ENCODE results near the gene PUM2. TPM values are rescaled to one million over a fixed set of nuclear protein-coding genes. Genes with fewer than 3 reads are reported as not detected.
A peak's percentile ranks its signal among the peaks of the same experiment; 100 is the strongest.

Gene PUM2
- total and polyA plus RNA-seq, 4 experiments from 2014 or later, result 20.3 to 184 (median 90.7) TPM

- H3K9me3 ChIP-seq (ENCODE audit: control insufficient read depth in 1 of 2, low read length in 2 of 2), result no peaks in the 10 kb centered on the region
- peak overlapping the region; percentile 85 for H3K27ac ChIP-seq (ENCODE audit: low read depth, low read length)
- no peaks in the 10 kb centered on the region for H3K27me3 ChIP-seq (ENCODE audit: insufficient read depth, low read length)
- no peak for DNase-seq
- intact Hi-C loops (cut with micrococcal nuclease), result loop anchor here (5.0 kb wide), 3 partner anchors 35 to 1005 kb away; no protein-coding TSS in a partner anchor
- H3K4me3 ChIP-seq (ENCODE audit: low read length in 2 of 2), result no peak overlapping the region
- CTCF ChIA-PET (ENCODE audit: partially characterized antibody), result interaction anchor here (0.9 to 4.3 kb wide), 5 partner anchors 8 to 309 kb away, joined by 3 to 41 read pairs (median 3); no protein-coding TSS in a partner anchor
- POLR2A ChIA-PET (ENCODE audit: partially characterized antibody), result interaction anchor here (1.3 to 4.3 kb wide), 4 partner anchors 58 to 298 kb away, joined by 5 to 25 read pairs (median 14); partner anchors contain the start of genes HS1BP3 and RHOB
- H3K36me3 Mint-ChIP-seq, result peaks cover 3 to 7% of the 10 kb centered on the region in 2 donors
- H3K4me1 Mint-ChIP-seq, result peaks cover 16 to 23% (median 20%) of the 10 kb centered on the region in 4 donors
- peak overlapping the region in 1 of 7 donors; percentile 47 for H3K27ac Mint-ChIP-seq
- no peaks in the 10 kb centered on the region for H3K9me3 Mint-ChIP-seq
- H3K4me1 ChIP-seq (ENCODE audit: insufficient read depth, low read length), result peaks cover 47% of the 10 kb centered on the region
- H3K4me3 Mint-ChIP-seq, result no peak overlapping the region
- H3K36me3 ChIP-seq (ENCODE audit: insufficient read depth, low read length), result no peaks in the 10 kb centered on the region
- no peaks in the 10 kb centered on the region for H3K27me3 Mint-ChIP-seq
Measured at GRCh38 chr2:20352581-20353216, 2.1 kb upstream of the PUM2 start.

- no peaks in the 10 kb centered on the region for H3K9me3 ChIP-seq (ENCODE audit: control insufficient read depth in 1 of 2, low read length in 2 of 2)
- intact Hi-C loops (cut with micrococcal nuclease), result loop anchor here (5.0 kb wide), 3 partner anchors 35 to 1005 kb away; no protein-coding TSS in a partner anchor
- peaks cover 3 to 9% of the 10 kb centered on the region in 2 donors for H3K36me3 Mint-ChIP-seq
- peak overlapping the region; percentile 85 for H3K27ac ChIP-seq (ENCODE audit: low read depth, low read length)
- H3K9me3 Mint-ChIP-seq, result no peaks in the 10 kb centered on the region
- POLR2A ChIA-PET (ENCODE audit: partially characterized antibody), result interaction anchor here (1.1 to 4.3 kb wide), 6 partner anchors 20 to 299 kb away, joined by 4 to 25 read pairs (median 8); partner anchors contain the start of genes HS1BP3 and RHOB
- no peaks in the 10 kb centered on the region for H3K36me3 ChIP-seq (ENCODE audit: insufficient read depth, low read length)
- no peak overlapping the region for H3K4me3 Mint-ChIP-seq
- CTCF ChIA-PET (ENCODE audit: partially characterized antibody), result interaction anchor here (0.7 to 4.3 kb wide), 5 partner anchors 8 to 310 kb away, joined by 3 to 41 read pairs (median 3); no protein-coding TSS in a partner anchor
- peak overlapping the region in 1 of 2 donors; percentile 83 for H3K4me3 ChIP-seq (ENCODE audit: low read length in 2 of 2)
- no peaks in the 10 kb centered on the region for H3K27me3 Mint-ChIP-seq
- H3K27me3 ChIP-seq (ENCODE audit: insufficient read depth, low read length), result no peaks in the 10 kb centered on the region
- no peak for DNase-seq
- H3K4me1 Mint-ChIP-seq, result peaks cover 18 to 28% (median 25%) of the 10 kb centered on the region in 4 donors
- peaks cover 51% of the 10 kb centered on the region for H3K4me1 ChIP-seq (ENCODE audit: insufficient read depth, low read length)
- no peak overlapping the region for H3K27ac Mint-ChIP-seq
Measured at GRCh38 chr2:20352230-20352578, 1.6 kb upstream of the PUM2 start.

- Mint-ChIP-seq H3K4me3 (no peak overlapping the region), H3K36me3 (peaks cover 3 to 9% of the 10 kb centered on the region in 2 donors), H3K27me3 (no peaks in the 10 kb centered on the region), H3K9me3 (no peaks in the 10 kb centered on the region), H3K4me1 (peaks cover 20 to 33% (median 30%) of the 10 kb centered on the region in 4 donors), H3K27ac (no peak overlapping the region)
- Histone ChIP-seq H3K4me3 (ENCODE audit: low read length in 2 of 2) (peak overlapping the region; percentile 80 to 83), H3K4me1 (ENCODE audit: insufficient read depth, low read length) (peaks cover 57% of the 10 kb centered on the region), H3K27ac (ENCODE audit: low read depth, low read length) (peak overlapping the region; percentile 85), H3K27me3 (ENCODE audit: insufficient read depth, low read length) (no peaks in the 10 kb centered on the region), H3K9me3 (ENCODE audit: control insufficient read depth in 1 of 2, low read length in 2 of 2) (no peaks in the 10 kb centered on the region), H3K36me3 (ENCODE audit: insufficient read depth, low read length) (no peaks in the 10 kb centered on the region)
- intact Hi-C loops (cut with micrococcal nuclease), result loop anchor here (1.0 to 5.0 kb wide), 9 partner anchors 34 to 1004 kb away; partner anchors contain the start of genes HS1BP3, LAPTM4A, LDAH and RHOB
- peak in 1 of 5 donors; percentile 45 for DNase-seq
- ChIA-PET CTCF (ENCODE audit: partially characterized antibody) (interaction anchor here (0.7 to 4.3 kb wide), 6 partner anchors 9 to 300 kb away, joined by 3 to 41 read pairs (median 4); no protein-coding TSS in a partner anchor), POLR2A (ENCODE audit: partially characterized antibody) (interaction anchor here (0.9 to 4.3 kb wide), 11 partner anchors 9 to 1791 kb away, joined by 3 to 25 read pairs (median 4); partner anchors contain the start of genes HS1BP3, RDH14 and RHOB)
Measured at GRCh38 chr2:20351555-20352229, 1.0 kb upstream of the PUM2 start.

- peak overlapping the region in 6 of 7 donors; percentile 64 to 93 (median 88) for H3K27ac Mint-ChIP-seq
- H3K36me3 Mint-ChIP-seq, result peaks cover 6 to 15% of the 10 kb centered on the region in 2 donors
- H3K27me3 Mint-ChIP-seq, result no peaks in the 10 kb centered on the region
- DNase-seq, result peak in 3 of 5 donors; percentile 58 to 76 (median 61)
- intact Hi-C loops (cut with micrococcal nuclease), result loop anchor here (1.0 to 5.0 kb wide), 8 partner anchors 24 to 1003 kb away; partner anchors contain the start of genes HS1BP3, LDAH and RHOB
- CTCF ChIA-PET (ENCODE audit: partially characterized antibody), result interaction anchor here (2.8 kb wide), 1 partner anchor 23 kb away, joined by 31 read pairs; no protein-coding TSS in a partner anchor
- H3K9me3 Mint-ChIP-seq, result no peaks in the 10 kb centered on the region
- H3K4me3 Mint-ChIP-seq, result peak overlapping the region in 7 of 8 donors; percentile 81 to 97 (median 94)
- Histone ChIP-seq H3K4me1 (ENCODE audit: insufficient read depth, low read length) (peaks cover 72% of the 10 kb centered on the region), H3K27ac (ENCODE audit: low read depth, low read length) (peak overlapping the region; percentile 85), H3K9me3 (ENCODE audit: control insufficient read depth in 1 of 2, low read length in 2 of 2) (no peaks in the 10 kb centered on the region), H3K36me3 (ENCODE audit: insufficient read depth, low read length) (no peaks in the 10 kb centered on the region), H3K27me3 (ENCODE audit: insufficient read depth, low read length) (no peaks in the 10 kb centered on the region), H3K4me3 (ENCODE audit: low read length in 2 of 2) (peak overlapping the region; percentile 53 to 66)
- peaks cover 32 to 48% (median 43%) of the 10 kb centered on the region in 4 donors for H3K4me1 Mint-ChIP-seq
- POLR2A ChIA-PET (ENCODE audit: partially characterized antibody), result interaction anchor here (1.0 to 3.4 kb wide), 5 partner anchors 9 to 301 kb away, joined by 4 to 19 read pairs (median 14); partner anchors contain the start of genes HS1BP3 and RHOB
Measured at GRCh38 chr2:20350041-20350712, 467 bp downstream of the PUM2 start.

GRCh38 chr2:20349513-20349921, 1.1 kb downstream of the PUM2 start:
- peak overlapping the region in 7 of 8 donors; percentile 81 to 97 (median 94) for H3K4me3 Mint-ChIP-seq
- H3K27me3 Mint-ChIP-seq, result no peaks in the 10 kb centered on the region
- Histone ChIP-seq H3K4me3 (ENCODE audit: low read length in 2 of 2) (peak overlapping the region; percentile 53 to 66), H3K4me1 (ENCODE audit: insufficient read depth, low read length) (peaks cover 76% of the 10 kb centered on the region), H3K27ac (ENCODE audit: low read depth, low read length) (peak overlapping the region; percentile 85), H3K9me3 (ENCODE audit: control insufficient read depth in 1 of 2, low read length in 2 of 2) (no peaks in the 10 kb centered on the region), H3K27me3 (ENCODE audit: insufficient read depth, low read length) (no peaks in the 10 kb centered on the region), H3K36me3 (ENCODE audit: insufficient read depth, low read length) (no peaks in the 10 kb centered on the region)
- H3K36me3 Mint-ChIP-seq, result peaks cover 7 to 15% of the 10 kb centered on the region in 2 donors
- ChIA-PET POLR2A (ENCODE audit: partially characterized antibody) (interaction anchor here (1.0 to 3.4 kb wide), 4 partner anchors 8 to 98 kb away, joined by 4 to 14 read pairs (median 9); partner anchors contain the start of gene RHOB), CTCF (ENCODE audit: partially characterized antibody) (interaction anchor here (1.7 to 2.8 kb wide), 2 partner anchors 12 to 22 kb away, joined by 4 to 31 read pairs; no protein-coding TSS in a partner anchor)
- H3K27ac Mint-ChIP-seq, result peak overlapping the region in 6 of 7 donors; percentile 87 to 93 (median 88)
- H3K4me1 Mint-ChIP-seq, result peaks cover 34 to 53% (median 46%) of the 10 kb centered on the region in 4 donors
- intact Hi-C loops (cut with micrococcal nuclease), result loop anchor here (5.0 kb wide), 1 partner anchor 57 kb away; no protein-coding TSS in a partner anchor
- DNase-seq, result no peak
- H3K9me3 Mint-ChIP-seq, result no peaks in the 10 kb centered on the region

- Mint-ChIP-seq H3K27ac (peak overlapping the region in 6 of 7 donors; percentile 84 to 92 (median 90)), H3K4me3 (peak overlapping the region in 7 of 8 donors; percentile 81 to 97 (median 94)), H3K27me3 (no peaks in the 10 kb centered on the region), H3K36me3 (peaks cover 7 to 18% of the 10 kb centered on the region in 2 donors), H3K4me1 (peaks cover 41 to 63% (median 54%) of the 10 kb centered on the region in 4 donors), H3K9me3 (no peaks in the 10 kb centered on the region)
- intact Hi-C loops (cut with micrococcal nuclease), result loop anchor here (1.0 to 5.0 kb wide), 2 partner anchors 11 to 56 kb away; no protein-coding TSS in a partner anchor
- ChIA-PET CTCF (ENCODE audit: partially characterized antibody) (interaction anchor here (1.7 to 2.8 kb wide), 2 partner anchors 11 to 21 kb away, joined by 4 to 31 read pairs; no protein-coding TSS in a partner anchor), POLR2A (ENCODE audit: partially characterized antibody) (interaction anchor here (0.8 to 3.4 kb wide), 2 partner anchors 13 to 22 kb away, joined by 3 to 14 read pairs; no protein-coding TSS in a partner anchor)
- no peaks in the 10 kb centered on the region for H3K36me3 ChIP-seq (ENCODE audit: insufficient read depth, low read length)
- peak in 2 of 5 donors; percentile 7 to 13 for DNase-seq
- no peaks in the 10 kb centered on the region for H3K9me3 ChIP-seq (ENCODE audit: control insufficient read depth in 1 of 2, low read length in 2 of 2)
- H3K4me3 ChIP-seq (ENCODE audit: low read length in 2 of 2), result peak overlapping the region in 1 of 2 donors; percentile 4
- peaks cover 83% of the 10 kb centered on the region for H3K4me1 ChIP-seq (ENCODE audit: insufficient read depth, low read length)
- no peaks in the 10 kb centered on the region for H3K27me3 ChIP-seq (ENCODE audit: insufficient read depth, low read length)
- H3K27ac ChIP-seq (ENCODE audit: low read depth, low read length), result peak overlapping the region; percentile 47
Measured at GRCh38 chr2:20348542-20348941, 2.1 kb downstream of the PUM2 start.

Data from CD4-positive, alpha-beta memory T cell (primary cell).